HepG2 (cell line): ENCODE data around the gene NXPH4. TPM values are rescaled to one million over a fixed set of nuclear protein-coding genes. Genes with fewer than 3 reads are reported as not detected.
A peak's percentile ranks its signal among the peaks of the same experiment; 100 is the strongest.

Experiments
- ARNT ChIP-seq: fragments of 450-650 bp; IDR thresholded peaks from 2 replicates; pipeline ENCODE4 v1.6.1; 2017
- CC2D1A ChIP-seq: sonication (generic); formaldehyde crosslinking; IDR thresholded peaks from 2 replicates; pipeline ENCODE4 v1.8.1; 2023; ENCODE audit warnings: mild to moderate bottlenecking, missing genetic modification reagents
- CCDC6 ChIP-seq: sonication (generic); formaldehyde crosslinking; IDR thresholded peaks from 2 replicates; pipeline ENCODE4 v1.8.1; 2022; ENCODE audit warnings: mild to moderate bottlenecking, missing genetic modification reagents, moderate library complexity
- GMEB1 ChIP-seq: sonication (generic); formaldehyde crosslinking; IDR thresholded peaks from 2 replicates; pipeline ENCODE4 v1.5.1; 2020; ENCODE audit warnings: missing genetic modification reagents, mild to moderate bottlenecking, borderline replicate concordance
- KLF16 ChIP-seq, 2 experiments: sonication (generic) in 1 of 2; formaldehyde crosslinking in 1 of 2; IDR thresholded peaks; 2 replicates each; pipeline versions ENCODE4 v1.6.1 to v1.8.0; 2016 to 2023; ENCODE audit warnings: missing genetic modification reagents in 2 of 2, missing compliant biosample characterization in 1 of 2
- MBNL3 ChIP-seq: fragments of 250-450 bp; sonication (Bioruptor Pico); conservative IDR thresholded peaks from 2 replicates; pipeline ENCODE4 v1.8.0; 2022; ENCODE audit warnings: mild to moderate bottlenecking, inconsistent platforms
- NFKBIZ ChIP-seq: IDR thresholded peaks from 2 replicates; pipeline ENCODE4 v1.6.1; 2018; ENCODE audit warnings: missing genetic modification reagents, missing compliant biosample characterization
- PPARG ChIP-seq: conservative IDR thresholded peaks from 2 replicates; pipeline ENCODE4 v1.6.1; 2016; ENCODE audit warnings: missing biosample characterization, missing genetic modification reagents
- SOX5 ChIP-seq: IDR thresholded peaks from 2 replicates; pipeline ENCODE4 v1.6.1; 2016; ENCODE audit warnings: borderline replicate concordance
- ZFP36L1 ChIP-seq: sonication (generic); formaldehyde crosslinking; IDR thresholded peaks from 2 replicates; pipeline ENCODE4 v1.8.0; 2022; ENCODE audit warnings: mild to moderate bottlenecking, missing genetic modification reagents, moderate library complexity
- ZNF256 ChIP-seq: sonication (generic); formaldehyde crosslinking; conservative IDR thresholded peaks from 2 replicates; pipeline ENCODE4 v1.4.0; 2020; ENCODE audit warnings: missing genetic modification reagents
- ZNF589 ChIP-seq: sonication (generic); formaldehyde crosslinking; conservative IDR thresholded peaks from 2 replicates; pipeline ENCODE4 v1.8.0; 2022; ENCODE audit warnings: mild to moderate bottlenecking, moderate library complexity, missing genetic modification reagents
- ZNF644 ChIP-seq: IDR thresholded peaks from 2 replicates; pipeline ENCODE4 v1.6.1; 2016; ENCODE audit warnings: low read depth
- polyA plus RNA-seq, 8 experiments: library from polyadenylated mRNA; depleted of rRNA in 3 of 8; stranded (reverse) in 7 of 8; unstranded in 1 of 8; fragments of >200 nt; fragmentation: Illumina TruSeq in 4 of 8; extraction: Trizol in 4 of 8; gene quantifications; 2 replicates each; pipeline versions ENCODE4 v1.2.1 to v1.2.3, GENCODE V29; 2011 to 2016; ENCODE audit warnings: low read depth in 4 of 8, missing spikeins in 1 of 8, mixed read lengths in 1 of 8; ENCODE audit not compliant: insufficient read depth in 1 of 8
- total RNA-seq, 5 experiments: library from RNA; depleted of rRNA; stranded (reverse); fragments of >200 nt; fragmentation: Illumina TruSeq; extraction: Trizol; gene quantifications; 2 replicates each; pipeline ENCODE4 v1.2.3, GENCODE V29; 2016; ENCODE audit warnings: low read depth in 1 of 5
- TF ChIP-seq, protein P1 (sequence below): sonication (generic); formaldehyde crosslinking; IDR thresholded peaks from 2 replicates; pipeline ENCODE4 v1.4.0; 2020; ENCODE audit warnings: missing genetic modification reagents

Gene NXPH4
- total and polyA plus RNA-seq, 2 of the 13 experiments (the other 11 are each of a cell fraction or from before 2014, with no cell fraction given), result 0.13 TPM; not detected in 1

DNA sequence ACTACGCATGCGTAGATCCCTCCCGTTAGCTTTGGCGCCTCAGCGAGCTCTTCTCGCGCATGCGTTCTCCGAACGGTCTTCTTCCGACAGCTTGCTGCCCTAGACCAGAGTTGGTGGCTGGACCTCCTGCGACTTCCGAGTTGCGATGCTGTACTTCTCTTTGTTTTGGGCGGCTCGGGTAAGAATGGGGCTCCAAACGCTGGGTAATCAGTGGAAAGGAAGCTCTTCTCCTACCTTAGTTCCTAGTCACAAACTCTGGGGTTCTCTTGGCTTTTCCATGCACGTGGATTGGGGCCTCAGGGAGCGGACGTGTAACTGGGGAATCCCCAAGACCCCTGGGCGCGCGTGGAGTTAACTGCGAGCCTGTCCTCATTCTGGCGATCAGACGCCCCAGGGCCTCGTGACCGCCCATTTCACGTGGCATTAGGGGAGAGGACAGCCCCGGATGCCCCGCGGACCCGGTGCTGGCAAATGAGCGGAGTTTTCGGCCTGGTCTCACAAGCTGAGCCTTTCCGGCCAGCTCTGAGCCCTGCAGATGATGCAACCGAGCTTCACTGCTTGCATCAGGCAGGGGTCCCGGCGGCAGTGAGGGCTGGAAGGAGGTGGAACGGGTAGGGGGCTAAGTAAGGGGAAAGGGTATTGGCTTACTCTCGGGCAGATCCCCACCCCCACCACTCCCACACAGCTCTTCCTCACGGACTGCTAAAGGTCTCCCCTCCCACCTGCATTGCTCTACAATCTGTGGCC, 13.2 kb downstream of the NXPH4 start, which contains the start of gene SHMT2 (continued):
- TF ChIP-seq ZFP36L1 (no peak), MBNL3 (CRISPR knock-in tag) (no peak), KLF16 (CRISPR knock-in tag; IDR thresholded peaks at IDR 0.05) (peak in 1 of 2 experiments; percentile 74; a peak in 2 of 4 replicates), ARNT (no peak), CC2D1A (CRISPR knock-in tag) (0 out of 2 replicates have a peak, but pooled peaks have one; percentile 67), CCDC6 (CRISPR knock-in tag) (no peak), PPARG (CRISPR knock-in tag) (no peak), ZNF589 (CRISPR knock-in tag) (0 out of 2 replicates have a peak, but pooled peaks have one; percentile 69), ZNF256 (CRISPR knock-in tag) (no peak), NFKBIZ (CRISPR knock-in tag) (0 out of 2 replicates have a peak, but pooled peaks have one; percentile 39), SOX5 (CRISPR knock-in tag) (no peak), GMEB1 (peak; percentile 44; the same call in 1 of the 2 replicates), ZNF644 (CRISPR knock-in tag) (no peak)
- TF ChIP-seq, protein P1, sequence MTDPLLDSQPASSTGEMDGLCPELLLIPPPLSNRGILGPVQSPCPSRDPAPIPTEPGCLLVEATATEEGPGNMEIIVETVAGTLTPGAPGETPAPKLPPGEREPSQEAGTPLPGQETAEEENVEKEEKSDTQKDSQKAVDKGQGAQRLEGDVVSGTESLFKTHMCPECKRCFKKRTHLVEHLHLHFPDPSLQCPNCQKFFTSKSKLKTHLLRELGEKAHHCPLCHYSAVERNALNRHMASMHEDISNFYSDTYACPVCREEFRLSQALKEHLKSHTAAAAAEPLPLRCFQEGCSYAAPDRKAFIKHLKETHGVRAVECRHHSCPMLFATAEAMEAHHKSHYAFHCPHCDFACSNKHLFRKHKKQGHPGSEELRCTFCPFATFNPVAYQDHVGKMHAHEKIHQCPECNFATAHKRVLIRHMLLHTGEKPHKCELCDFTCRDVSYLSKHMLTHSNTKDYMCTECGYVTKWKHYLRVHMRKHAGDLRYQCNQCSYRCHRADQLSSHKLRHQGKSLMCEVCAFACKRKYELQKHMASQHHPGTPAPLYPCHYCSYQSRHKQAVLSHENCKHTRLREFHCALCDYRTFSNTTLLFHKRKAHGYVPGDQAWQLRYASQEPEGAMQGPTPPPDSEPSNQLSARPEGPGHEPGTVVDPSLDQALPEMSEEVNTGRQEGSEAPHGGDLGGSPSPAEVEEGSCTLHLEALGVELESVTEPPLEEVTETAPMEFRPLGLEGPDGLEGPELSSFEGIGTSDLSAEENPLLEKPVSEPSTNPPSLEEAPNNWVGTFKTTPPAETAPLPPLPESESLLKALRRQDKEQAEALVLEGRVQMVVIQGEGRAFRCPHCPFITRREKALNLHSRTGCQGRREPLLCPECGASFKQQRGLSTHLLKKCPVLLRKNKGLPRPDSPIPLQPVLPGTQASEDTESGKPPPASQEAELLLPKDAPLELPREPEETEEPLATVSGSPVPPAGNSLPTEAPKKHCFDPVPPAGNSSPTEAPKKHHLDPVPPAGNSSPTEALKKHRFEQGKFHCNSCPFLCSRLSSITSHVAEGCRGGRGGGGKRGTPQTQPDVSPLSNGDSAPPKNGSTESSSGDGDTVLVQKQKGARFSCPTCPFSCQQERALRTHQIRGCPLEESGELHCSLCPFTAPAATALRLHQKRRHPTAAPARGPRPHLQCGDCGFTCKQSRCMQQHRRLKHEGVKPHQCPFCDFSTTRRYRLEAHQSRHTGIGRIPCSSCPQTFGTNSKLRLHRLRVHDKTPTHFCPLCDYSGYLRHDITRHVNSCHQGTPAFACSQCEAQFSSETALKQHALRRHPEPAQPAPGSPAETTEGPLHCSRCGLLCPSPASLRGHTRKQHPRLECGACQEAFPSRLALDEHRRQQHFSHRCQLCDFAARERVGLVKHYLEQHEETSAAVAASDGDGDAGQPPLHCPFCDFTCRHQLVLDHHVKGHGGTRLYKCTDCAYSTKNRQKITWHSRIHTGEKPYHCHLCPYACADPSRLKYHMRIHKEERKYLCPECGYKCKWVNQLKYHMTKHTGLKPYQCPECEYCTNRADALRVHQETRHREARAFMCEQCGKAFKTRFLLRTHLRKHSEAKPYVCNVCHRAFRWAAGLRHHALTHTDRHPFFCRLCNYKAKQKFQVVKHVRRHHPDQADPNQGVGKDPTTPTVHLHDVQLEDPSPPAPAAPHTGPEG (CRISPR knock-in tag), result 0 out of 2 replicates have a peak, but pooled peaks have one; percentile 14
